Mesothelial cell of epicardium (in vitro differentiated cells): ENCODE data around the gene SIDT1. TPM values are rescaled to one million over a fixed set of nuclear protein-coding genes. Genes with fewer than 3 reads are reported as not detected.

ENCODE experiments used
- DNase-seq, 2 experiments: peaks; one replicate each; pipeline ENCODE4 v3.0.0; 2021; ENCODE audit warnings: low spot score in 2 of 2; ENCODE audit not compliant: unreplicated experiment in 2 of 2
- H3K27ac Mint-ChIP-seq: 2 replicates; pipeline ENCODE4 v1.8.0; 2021; ENCODE audit warnings: mixed read lengths
- H3K27me3 Mint-ChIP-seq: 2 replicates; pipeline ENCODE4 v1.8.0; 2021; ENCODE audit warnings: low read depth, mixed read lengths
- H3K36me3 Mint-ChIP-seq: 2 replicates; pipeline ENCODE4 v1.8.0; 2021; ENCODE audit warnings: mixed read lengths
- H3K4me1 Mint-ChIP-seq: 2 replicates; pipeline ENCODE4 v1.8.0; 2021; ENCODE audit warnings: mixed read lengths
- H3K4me3 Mint-ChIP-seq: 2 replicates; pipeline ENCODE4 v1.8.0; 2021; ENCODE audit warnings: mild to moderate bottlenecking, moderate library complexity, mixed read lengths
- H3K9me3 Mint-ChIP-seq: 2 replicates; pipeline ENCODE4 v1.8.0; 2021; ENCODE audit warnings: mixed read lengths
- CTCF ChIP-seq: fragments of 200-600 bp; sonication (generic); IDR thresholded peaks from one replicate; pipeline ENCODE4 v1.5.0; 2021; ENCODE audit warnings: antibody characterized with exemption; ENCODE audit not compliant: unreplicated experiment
- total RNA-seq: library from RNA; stranded (reverse); gene quantifications from 3 replicates; pipeline ENCODE4 v1.2.1, GENCODE V29; 2021

The SIDT1 gene
- total RNA-seq, 1 donor from 2014 or later = not detected

DNA sequence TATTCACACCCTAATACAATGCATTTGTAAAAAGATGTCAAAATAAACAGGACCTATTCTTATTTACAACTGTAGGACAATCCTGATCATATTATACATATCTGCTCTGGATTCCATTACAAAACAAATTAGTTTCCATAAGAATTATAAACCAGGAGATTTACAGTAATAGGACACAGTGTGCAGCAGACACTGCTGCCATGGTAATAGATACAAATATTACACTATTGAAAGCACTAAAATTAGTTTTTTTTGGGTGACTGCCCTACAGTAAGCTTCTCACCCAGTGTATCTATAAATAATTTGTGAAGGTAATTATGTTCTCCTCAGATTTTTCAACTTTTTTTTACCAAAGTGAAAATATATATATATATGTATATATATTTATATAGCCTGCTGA is 116.2 kb downstream of the SIDT1 start:
- H3K27ac Mint-ChIP-seq = no peak overlapping the region
- H3K4me1 Mint-ChIP-seq = no peaks in the 10 kb centered on the region
- no peak for DNase-seq
- H3K36me3 Mint-ChIP-seq = peaks cover 19% of the 10 kb centered on the region
- H3K27me3 Mint-ChIP-seq = no peaks in the 10 kb centered on the region
- no peak overlapping the region for H3K4me3 Mint-ChIP-seq
- no peak for TF ChIP-seq CTCF
- peaks cover 40% of the 10 kb centered on the region for H3K9me3 Mint-ChIP-seq

GRCh38 chr3:113649174-113649845 is 117.0 kb downstream of the SIDT1 start:
- H3K27ac Mint-ChIP-seq = no peak overlapping the region
- no peak overlapping the region for H3K4me3 Mint-ChIP-seq
- no peak for DNase-seq
- no peak for TF ChIP-seq CTCF
- H3K27me3 Mint-ChIP-seq = no peaks in the 10 kb centered on the region
- H3K4me1 Mint-ChIP-seq = no peaks in the 10 kb centered on the region
- H3K36me3 Mint-ChIP-seq = peaks cover 16% of the 10 kb centered on the region
- peaks cover 32% of the 10 kb centered on the region for H3K9me3 Mint-ChIP-seq

DNA sequence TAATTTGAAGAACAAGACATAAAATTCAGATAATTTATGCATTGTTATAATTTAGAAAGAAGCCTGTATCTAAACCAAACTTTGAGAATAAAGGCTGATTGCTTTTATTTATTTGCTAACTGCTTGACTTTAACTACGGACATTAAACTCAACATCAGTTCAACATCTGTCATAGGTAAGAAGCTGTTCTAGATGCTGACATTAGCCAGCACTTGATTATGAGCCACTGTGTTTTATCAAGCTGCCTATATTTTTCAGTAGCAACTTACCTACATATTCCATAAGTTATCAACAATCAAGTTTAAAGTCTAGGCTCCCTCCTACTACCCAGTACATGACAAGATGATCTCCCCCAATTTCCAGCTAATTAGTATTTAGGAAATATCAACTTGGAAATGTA is 122.0 kb downstream of the SIDT1 start:
- DNase-seq = no peak
- H3K27me3 Mint-ChIP-seq = no peaks in the 10 kb centered on the region
- no peaks in the 10 kb centered on the region for H3K4me1 Mint-ChIP-seq
- peaks cover 52% of the 10 kb centered on the region for H3K36me3 Mint-ChIP-seq
- no peak for TF ChIP-seq CTCF
- peaks cover 8% of the 10 kb centered on the region for H3K9me3 Mint-ChIP-seq
- H3K4me3 Mint-ChIP-seq = no peak overlapping the region
- H3K27ac Mint-ChIP-seq = no peak overlapping the region

- Mint-ChIP-seq H3K27ac (no peak overlapping the region), H3K4me1 (no peaks in the 10 kb centered on the region), H3K36me3 (peaks cover 53% of the 10 kb centered on the region), H3K27me3 (no peaks in the 10 kb centered on the region), H3K4me3 (no peak overlapping the region), H3K9me3 (peaks cover 8% of the 10 kb centered on the region)
- TF ChIP-seq CTCF = no peak
- DNase-seq = no peak
These were observed 122.5 kb downstream of the SIDT1 start for GRCh38 chr3:113654851-113655250.

GRCh38 chr3:113658107-113658506 is 125.8 kb downstream of the SIDT1 start:
- H3K4me3 Mint-ChIP-seq = no peak overlapping the region
- DNase-seq = no peak
- no peaks in the 10 kb centered on the region for H3K4me1 Mint-ChIP-seq
- peaks cover 8% of the 10 kb centered on the region for H3K9me3 Mint-ChIP-seq
- H3K27me3 Mint-ChIP-seq = no peaks in the 10 kb centered on the region
- TF ChIP-seq CTCF = no peak
- peaks cover 62% of the 10 kb centered on the region for H3K36me3 Mint-ChIP-seq
- no peak overlapping the region for H3K27ac Mint-ChIP-seq

GRCh38 chr3:113659101-113659541 is 126.8 kb downstream of the SIDT1 start:
- TF ChIP-seq CTCF = no peak
- no peak overlapping the region for H3K4me3 Mint-ChIP-seq
- H3K4me1 Mint-ChIP-seq = no peaks in the 10 kb centered on the region
- peaks cover 8% of the 10 kb centered on the region for H3K9me3 Mint-ChIP-seq
- peaks cover 60% of the 10 kb centered on the region for H3K36me3 Mint-ChIP-seq
- no peak overlapping the region for H3K27ac Mint-ChIP-seq
- no peaks in the 10 kb centered on the region for H3K27me3 Mint-ChIP-seq
- DNase-seq = no peak
